Measurements from ENCODE around the gene CCDC188. TPM values are rescaled to one million over a fixed set of nuclear protein-coding genes. Genes with fewer than 3 reads are reported as not detected.

The CCDC188 gene
- total and polyA plus RNA-seq, 9 of the 15 experiments (the other 6 are each of a cell fraction or from before 2014, with no cell fraction given) = not detected

GRCh38 chr22:20123366-20124082 lies 27.3 kb downstream of the CCDC188 start (continued):
- TF ChIP-seq POLR2G (IDR thresholded peaks at IDR 0.05; ENCODE audit: low read depth, low read length) (peak; percentile 69), CHCHD3 (CRISPR knock-in tag; IDR thresholded peaks at IDR 0.05) (peak; percentile 2; the same call in 1 of the 2 replicates), KLF13 (tag; IDR thresholded peaks at IDR 0.05; ENCODE audit: borderline replicate concordance, low read depth) (no peak), PBX2 (CRISPR knock-in tag; IDR thresholded peaks at IDR 0.05; ENCODE audit: low read depth) (0 out of 2 replicates have a peak, but pooled peaks have one; percentile 24), PBX2 (tag; conservative IDR thresholded peaks at IDR 0.05; ENCODE audit: low read depth) (no peak), BACH1 (tag; IDR thresholded peaks at IDR 0.05) (no peak), NCOR1 (IDR thresholded peaks at IDR 0.05) (no peak), SMARCA4 (IDR thresholded peaks at IDR 0.05) (no peak), RBM14 (IDR thresholded peaks at IDR 0.05; ENCODE audit: borderline replicate concordance, insufficient read depth, low read depth, low read length) (no peak), LARP7 (IDR thresholded peaks at IDR 0.05) (no peak), PRMT5 (CRISPR knock-in tag; IDR thresholded peaks at IDR 0.05) (0 out of 2 replicates have a peak, but pooled peaks have one; percentile 43), ZNF282 (CRISPR knock-in tag; IDR thresholded peaks at IDR 0.05) (no peak), TEAD4 (IDR thresholded peaks at IDR 0.05; ENCODE audit: low read length) (0 out of 2 replicates have a peak, but pooled peaks have one; percentile 5), TEAD4 (CRISPR knock-in tag; IDR thresholded peaks at IDR 0.05; ENCODE audit: borderline replicate concordance) (no peak), STAT5A (IDR thresholded peaks at IDR 0.05; ENCODE audit: borderline replicate concordance, low read length) (peak; percentile 26; the same call in 1 of the 2 replicates), PHB (CRISPR knock-in tag; IDR thresholded peaks at IDR 0.05) (0 out of 2 replicates have a peak, but pooled peaks have one; percentile 15)
